ENCODE measurements around the gene AFDN. TPM values are rescaled to one million over a fixed set of nuclear protein-coding genes. Genes with fewer than 3 reads are reported as not detected.

The AFDN gene
- total RNA-seq, 1 donor from 2014 or later = 102 TPM

GRCh38 chr6:168017629-168018028 lies 190.9 kb downstream of the AFDN start:
- intact Hi-C loops (cut with DNase I) = no loop called here
- H3K4me1 ChIP-seq = no peaks in the 10 kb centered on the region
- H3K4me3 ChIP-seq = no peak overlapping the region
- no peak for DNase-seq (ENCODE audit: low spot score in 2 of 2)
- H3K27me3 ChIP-seq = no peaks in the 10 kb centered on the region
- no peak overlapping the region for H3K27ac ChIP-seq
- H3K9me3 ChIP-seq = no peaks in the 10 kb centered on the region
- TF ChIP-seq CTCF (IDR thresholded peaks at IDR 0.05) = no peak
- no peaks in the 10 kb centered on the region for H3K36me3 ChIP-seq

GRCh38 chr6:168018664-168019063 lies 192.0 kb downstream of the AFDN start:
- Histone ChIP-seq H3K9me3 (no peaks in the 10 kb centered on the region), H3K36me3 (no peaks in the 10 kb centered on the region), H3K4me1 (no peaks in the 10 kb centered on the region), H3K27me3 (no peaks in the 10 kb centered on the region), H3K4me3 (no peak overlapping the region), H3K27ac (no peak overlapping the region)
- TF ChIP-seq CTCF (IDR thresholded peaks at IDR 0.05) = no peak
- DNase-seq (ENCODE audit: low spot score in 2 of 2) = no peak
- intact Hi-C loops (cut with DNase I) = no loop called here

- Histone ChIP-seq H3K36me3 (no peaks in the 10 kb centered on the region), H3K27me3 (no peaks in the 10 kb centered on the region), H3K4me3 (no peak overlapping the region), H3K9me3 (no peaks in the 10 kb centered on the region), H3K27ac (no peak overlapping the region), H3K4me1 (no peaks in the 10 kb centered on the region)
- intact Hi-C loops (cut with DNase I) = no loop called here
- TF ChIP-seq CTCF (IDR thresholded peaks at IDR 0.05) = no peak
- DNase-seq (ENCODE audit: low spot score in 2 of 2) = no peak
Measured at GRCh38 chr6:168020242-168020641, 193.5 kb downstream of the AFDN start.

GRCh38 chr6:168021581-168021980 lies 194.9 kb downstream of the AFDN start:
- Histone ChIP-seq H3K4me1 (no peaks in the 10 kb centered on the region), H3K27ac (no peak overlapping the region), H3K4me3 (no peak overlapping the region), H3K9me3 (no peaks in the 10 kb centered on the region), H3K36me3 (no peaks in the 10 kb centered on the region), H3K27me3 (no peaks in the 10 kb centered on the region)
- intact Hi-C loops (cut with DNase I) = no loop called here
- no peak for TF ChIP-seq CTCF (IDR thresholded peaks at IDR 0.05)
- no peak for DNase-seq (ENCODE audit: low spot score in 2 of 2)

Other genes with a start within 250 kb of the AFDN start
- not detected for gene KIF25, start 170.8 kb downstream of the AFDN start, total RNA-seq

Data from ascending aorta (tissue), 2 donors.